Measurements from ENCODE around the gene CCDC50. TPM values are rescaled to one million over a fixed set of nuclear protein-coding genes. Genes with fewer than 3 reads are reported as not detected.

The CCDC50 gene
- total and polyA plus RNA-seq, 2 of the 8 experiments (the other 6 are each of a cell fraction or from before 2014, with no cell fraction given) = 7.3 to 19.2 TPM

DNA sequence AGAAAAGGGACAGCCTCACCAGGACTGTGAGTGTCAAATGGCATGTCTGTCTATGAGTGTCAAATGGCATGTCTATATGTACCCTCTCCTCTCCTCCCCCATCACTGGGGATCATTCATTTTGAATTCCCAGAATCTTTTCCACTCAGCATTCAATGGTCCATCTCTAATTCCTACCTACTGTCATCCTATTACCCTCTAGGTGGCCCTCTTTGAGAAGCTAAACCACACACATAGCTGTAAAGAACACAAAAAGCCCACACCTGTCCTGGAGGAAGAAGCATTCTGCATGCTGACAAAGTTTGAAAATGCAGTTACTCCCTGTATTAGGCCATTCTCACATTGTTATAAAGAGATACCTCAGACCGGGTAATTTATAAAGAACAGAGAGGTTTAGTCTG lies 85.5 kb downstream of the CCDC50 start:
- H2BK12ac ChIP-seq (ENCODE audit: low read depth, low read length) = no peak overlapping the region
- H3K27ac ChIP-seq (ENCODE audit: low read depth, low read length) = no peak overlapping the region
- no peak overlapping the region for H3K23ac ChIP-seq (ENCODE audit: insufficient read length)
- H2BK120ac ChIP-seq (replicated peaks; ENCODE audit: low read depth, low read length) = no peak overlapping the region
- H3K79me1 ChIP-seq (ENCODE audit: low read depth, low read length) = no peaks in the 10 kb centered on the region
- no peak for DNase-seq (ENCODE audit: low read depth in 1 of 2, low spot score in 2 of 2)
- no peak overlapping the region for H2BK5ac ChIP-seq (ENCODE audit: low read depth, low read length)
- FAIRE-seq = no peak
- no peak overlapping the region for H2AFZ ChIP-seq (ENCODE audit: low read length)
- no peak overlapping the region for H3K18ac ChIP-seq (ENCODE audit: extremely low read depth, low read length)
- no peak overlapping the region for H3K4ac ChIP-seq (replicated peaks; ENCODE audit: insufficient read length, low read depth, low read length)
- H3K79me2 ChIP-seq (ENCODE audit: control insufficient read depth in 1 of 2, insufficient read depth in 2 of 2, low read length in 2 of 2) = no peaks in the 10 kb centered on the region
- H2BK15ac ChIP-seq (ENCODE audit: low read length) = no peak overlapping the region
- H3K27me3 ChIP-seq (replicated peaks in 1 of 4; ENCODE audit: control insufficient read depth in 3 of 4, extremely low read depth in 1 of 4, insufficient read depth in 3 of 4, low read length in 3 of 4) = no peaks in the 10 kb centered on the region
- H3K14ac ChIP-seq (ENCODE audit: insufficient read length) = no peak overlapping the region
- TF ChIP-seq JUND (IDR thresholded peaks at IDR 0.05; ENCODE audit: low read length) (no peak), RAD21 (IDR thresholded peaks at IDR 0.05 in 1 of 2, conservative IDR thresholded peaks at IDR 0.05 in 1 of 2; ENCODE audit: low read depth in 2 of 2, low read length in 2 of 2) (peak; percentile 28 to 42; a peak in 3 of 4 replicates)
- TF ChIP-seq, protein P1, sequence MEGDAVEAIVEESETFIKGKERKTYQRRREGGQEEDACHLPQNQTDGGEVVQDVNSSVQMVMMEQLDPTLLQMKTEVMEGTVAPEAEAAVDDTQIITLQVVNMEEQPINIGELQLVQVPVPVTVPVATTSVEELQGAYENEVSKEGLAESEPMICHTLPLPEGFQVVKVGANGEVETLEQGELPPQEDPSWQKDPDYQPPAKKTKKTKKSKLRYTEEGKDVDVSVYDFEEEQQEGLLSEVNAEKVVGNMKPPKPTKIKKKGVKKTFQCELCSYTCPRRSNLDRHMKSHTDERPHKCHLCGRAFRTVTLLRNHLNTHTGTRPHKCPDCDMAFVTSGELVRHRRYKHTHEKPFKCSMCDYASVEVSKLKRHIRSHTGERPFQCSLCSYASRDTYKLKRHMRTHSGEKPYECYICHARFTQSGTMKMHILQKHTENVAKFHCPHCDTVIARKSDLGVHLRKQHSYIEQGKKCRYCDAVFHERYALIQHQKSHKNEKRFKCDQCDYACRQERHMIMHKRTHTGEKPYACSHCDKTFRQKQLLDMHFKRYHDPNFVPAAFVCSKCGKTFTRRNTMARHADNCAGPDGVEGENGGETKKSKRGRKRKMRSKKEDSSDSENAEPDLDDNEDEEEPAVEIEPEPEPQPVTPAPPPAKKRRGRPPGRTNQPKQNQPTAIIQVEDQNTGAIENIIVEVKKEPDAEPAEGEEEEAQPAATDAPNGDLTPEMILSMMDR (IDR thresholded peaks at IDR 0.05; ENCODE audit: control extremely low read depth in 1 of 3, insufficient read depth in 1 of 3, low read depth in 1 of 3, low read length in 3 of 3) = peak in 1 of 3 experiments; percentile 11; a peak in 1 of 4 replicates
- H4K5ac ChIP-seq (ENCODE audit: insufficient read length, low read depth, low read length) = no peak overlapping the region
- H3K4me2 ChIP-seq (ENCODE audit: insufficient read depth in 1 of 2, low read depth in 2 of 2, low read length in 2 of 2) = no peak overlapping the region
- H4K20me1 ChIP-seq (replicated peaks in 1 of 2; ENCODE audit: control insufficient read depth in 1 of 2, insufficient read depth in 2 of 2, low read length in 2 of 2) = no peaks in the 10 kb centered on the region
- no peak overlapping the region for H3K4me3 ChIP-seq (ENCODE audit: extremely low read depth in 1 of 4, insufficient read depth in 2 of 4, low read depth in 3 of 4, low read length in 4 of 4)
- no peak overlapping the region for H3K9ac ChIP-seq (replicated peaks in 1 of 4; ENCODE audit: extremely low read depth in 1 of 4, low read depth in 3 of 4, low read length in 3 of 4)
- H3K9me3 ChIP-seq (ENCODE audit: insufficient read depth in 2 of 2, low read depth in 1 of 2, low read length in 1 of 2) = peaks cover 11 to 13% of the 10 kb centered on the region in 2 experiments; a peak in 3 of 4 replicates
- ChIA-PET POLR2A (ENCODE audit: partially characterized antibody) (no interaction called here), CTCF (ENCODE audit: partially characterized antibody) (interaction anchor here (0.6 to 1.2 kb wide), 4 partner anchors 20 to 1029 kb away, joined by 3 to 4 read pairs (median 3); no protein-coding TSS in a partner anchor)
- no peak overlapping the region for H2BK20ac ChIP-seq (ENCODE audit: low read length)
- WGBS, 2 experiments (ENCODE audit: extremely low coverage in 1 of 2, insufficient coverage in 1 of 2, insufficient read length in 1 of 2, insufficient replicate concordance in 2 of 2, low coverage in 1 of 2, low lambda C conversion rate in 2 of 2, missing lambda C conversion rate in 1 of 2) = 88% methylated on average over 1 of the region's 1 CpG; no CpG with 5 or more reads in 1 of the 2 experiments
- no peak overlapping the region for H4K8ac ChIP-seq (ENCODE audit: extremely low read depth, insufficient read depth, low read length)
- no peaks in the 10 kb centered on the region for H3K23me2 ChIP-seq (ENCODE audit: low read depth, low read length)
- H3K36me3 ChIP-seq (ENCODE audit: control insufficient read depth in 2 of 4, insufficient read depth in 4 of 4, low read length in 3 of 4) = no peaks in the 10 kb centered on the region
- H4K91ac ChIP-seq (replicated peaks; ENCODE audit: insufficient read length, low read length) = no peak overlapping the region
- no peaks in the 10 kb centered on the region for H3K4me1 ChIP-seq (replicated peaks in 1 of 4; ENCODE audit: control insufficient read depth in 3 of 4, insufficient read depth in 4 of 4, low read length in 3 of 4)
- H3K56ac ChIP-seq (replicated peaks; ENCODE audit: insufficient read length, low read depth, low read length) = no peak overlapping the region
- no peak overlapping the region for H2AK5ac ChIP-seq (ENCODE audit: low read depth, low read length)

Measured in H1 (cell line).